GM12892 (cell line): ENCODE measurements around the gene INTS11.

Experiments
- POLR2A ChIP-seq: IDR thresholded peaks from 2 replicates; pipeline ENCODE4 v1.6.1; 2011; ENCODE audit warnings: low read depth, low read length, control low read depth
- POLR2AphosphoS5 ChIP-seq: IDR thresholded peaks from 2 replicates; pipeline ENCODE4 v1.6.1; 2011; ENCODE audit warnings: low read depth, low read length, control low read depth
- TAF1 ChIP-seq: IDR thresholded peaks from 2 replicates; pipeline ENCODE4 v1.6.1; 2011; ENCODE audit warnings: low read depth, mild to moderate bottlenecking, control low read depth, low read length, borderline replicate concordance

GRCh38 chr1:1272341-1273208, 51.9 kb downstream of the INTS11 start:
- no peak for TF ChIP-seq POLR2AphosphoS5
- no peak for TF ChIP-seq POLR2A
- no peak for TF ChIP-seq TAF1
